Keratinocyte (primary cell): ENCODE results near the gene AKAP13.

Experiments
- CTCF ChIP-seq, 3 experiments: IDR thresholded peaks in 1 of 3; conservative IDR thresholded peaks in 1 of 3; optimal IDR thresholded peaks in 1 of 3; 2 replicates in 2 of 3; 3 replicates in 1 of 3; pipeline versions ENCODE3 to v1.5.1; 2011; ENCODE audit warnings: low read length in 3 of 3, mild to moderate bottlenecking in 3 of 3, moderate library complexity in 2 of 3, control low read depth in 1 of 3, inconsistent platforms in 1 of 3; ENCODE audit not compliant: insufficient read depth in 2 of 3; ENCODE audit errors: extremely low read depth in 1 of 3
- EZH2 ChIP-seq: IDR thresholded peaks from one replicate; pipeline ENCODE4 v1.6.1; 2012; ENCODE audit warnings: inconsistent platforms, mild to moderate bottlenecking, low read length, moderate library complexity

DNA sequence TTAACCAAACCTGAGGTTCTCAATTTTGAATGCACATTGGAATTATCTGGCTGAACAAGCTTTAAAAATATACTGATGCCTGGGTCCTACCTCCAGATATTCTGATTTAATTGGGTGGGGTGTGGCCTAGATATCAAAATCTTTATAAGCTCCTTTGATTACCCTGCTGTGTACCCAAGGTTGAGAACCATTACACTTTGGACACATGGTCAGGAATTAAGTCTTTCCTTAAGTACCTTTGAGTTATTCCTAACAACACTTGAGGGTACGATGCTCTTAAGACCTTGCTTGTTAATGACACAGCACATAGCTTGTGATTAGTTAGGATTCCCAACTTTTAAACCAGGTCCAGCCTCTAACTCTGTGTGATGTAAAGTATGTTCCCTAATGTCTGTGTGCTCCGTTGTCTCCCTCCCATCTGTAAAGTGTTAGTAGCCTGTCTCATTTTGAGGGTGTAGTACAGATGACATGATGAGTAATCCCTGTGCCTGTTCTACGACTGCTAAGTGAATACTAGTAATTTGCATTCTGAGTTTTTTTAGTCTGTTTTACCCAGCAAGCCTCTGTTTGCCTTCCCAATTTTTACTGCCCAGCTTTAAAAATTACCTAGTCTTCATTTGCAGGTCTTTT is 259.5 kb downstream of the AKAP13 start:
- TF ChIP-seq EZH2 = no peak
- no peak for TF ChIP-seq CTCF (optimal IDR thresholded peaks at IDR 0.05 in 1 of 3, IDR thresholded peaks at IDR 0.05 in 1 of 3, conservative IDR thresholded peaks at IDR 0.05 in 1 of 3; ENCODE audit: extremely low read depth in 1 of 3, insufficient read depth in 2 of 3, low read length in 3 of 3)
